ENCODE data around the gene PTPN1. TPM values are rescaled to one million over a fixed set of nuclear protein-coding genes. Genes with fewer than 3 reads are reported as not detected.

The PTPN1 gene
- total and polyA plus RNA-seq, 2 experiments from 2014 or later, result 16.9 to 26.4 TPM

DNA sequence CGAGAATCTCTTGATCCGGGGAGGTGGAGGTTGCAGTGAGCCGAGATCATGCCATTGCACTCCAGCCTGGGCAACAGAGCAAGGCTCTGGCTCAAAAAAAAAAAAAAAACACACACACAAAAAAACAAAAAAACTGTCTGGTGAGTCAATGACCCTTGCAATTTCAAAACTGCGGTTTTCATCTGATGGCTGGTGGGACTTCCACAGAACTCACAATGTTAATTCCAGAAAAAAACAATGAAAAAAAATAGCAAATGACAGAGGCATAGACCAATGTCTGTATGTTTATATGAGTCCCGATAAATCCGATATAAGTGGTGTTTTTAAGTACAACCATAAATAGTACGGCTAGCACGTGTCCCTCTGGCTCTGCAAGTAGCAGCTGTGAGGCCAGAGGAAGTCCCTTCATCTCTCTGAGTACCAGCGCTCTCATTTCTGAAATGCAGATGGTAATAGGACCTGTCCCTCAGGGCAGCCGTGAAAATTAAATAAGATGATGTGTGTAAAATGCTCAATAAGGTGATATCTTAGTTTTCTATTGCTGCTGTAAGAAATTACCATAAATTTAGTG is 21.9 kb upstream of the PTPN1 start:
- Mint-ChIP-seq H3K27ac (no peak overlapping the region), H3K36me3 (ENCODE audit: low read depth) (no peaks in the 10 kb centered on the region), H3K27me3 (ENCODE audit: insufficient read depth, low read depth, poor library complexity) (peaks cover 7% of the 10 kb centered on the region), H3K9me3 (peaks cover 6% of the 10 kb centered on the region; the same call in 2 of the 3 replicates), H3K4me3 (no peak overlapping the region), H3K4me1 (no peaks in the 10 kb centered on the region)
- no peaks in the 10 kb centered on the region for H4K20me1 ChIP-seq (replicated peaks; ENCODE audit: insufficient read depth)
- H3K27me3 ChIP-seq (ENCODE audit: insufficient read depth), result no peaks in the 10 kb centered on the region
- TF ChIP-seq STAT1 (IDR thresholded peaks at IDR 0.05; ENCODE audit: unreplicated experiment), result no peak
- TF ChIP-seq, protein P1, sequence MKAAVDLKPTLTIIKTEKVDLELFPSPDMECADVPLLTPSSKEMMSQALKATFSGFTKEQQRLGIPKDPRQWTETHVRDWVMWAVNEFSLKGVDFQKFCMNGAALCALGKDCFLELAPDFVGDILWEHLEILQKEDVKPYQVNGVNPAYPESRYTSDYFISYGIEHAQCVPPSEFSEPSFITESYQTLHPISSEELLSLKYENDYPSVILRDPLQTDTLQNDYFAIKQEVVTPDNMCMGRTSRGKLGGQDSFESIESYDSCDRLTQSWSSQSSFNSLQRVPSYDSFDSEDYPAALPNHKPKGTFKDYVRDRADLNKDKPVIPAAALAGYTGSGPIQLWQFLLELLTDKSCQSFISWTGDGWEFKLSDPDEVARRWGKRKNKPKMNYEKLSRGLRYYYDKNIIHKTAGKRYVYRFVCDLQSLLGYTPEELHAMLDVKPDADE (IDR thresholded peaks at IDR 0.05), result no peak
- TF ChIP-seq, protein P2, sequence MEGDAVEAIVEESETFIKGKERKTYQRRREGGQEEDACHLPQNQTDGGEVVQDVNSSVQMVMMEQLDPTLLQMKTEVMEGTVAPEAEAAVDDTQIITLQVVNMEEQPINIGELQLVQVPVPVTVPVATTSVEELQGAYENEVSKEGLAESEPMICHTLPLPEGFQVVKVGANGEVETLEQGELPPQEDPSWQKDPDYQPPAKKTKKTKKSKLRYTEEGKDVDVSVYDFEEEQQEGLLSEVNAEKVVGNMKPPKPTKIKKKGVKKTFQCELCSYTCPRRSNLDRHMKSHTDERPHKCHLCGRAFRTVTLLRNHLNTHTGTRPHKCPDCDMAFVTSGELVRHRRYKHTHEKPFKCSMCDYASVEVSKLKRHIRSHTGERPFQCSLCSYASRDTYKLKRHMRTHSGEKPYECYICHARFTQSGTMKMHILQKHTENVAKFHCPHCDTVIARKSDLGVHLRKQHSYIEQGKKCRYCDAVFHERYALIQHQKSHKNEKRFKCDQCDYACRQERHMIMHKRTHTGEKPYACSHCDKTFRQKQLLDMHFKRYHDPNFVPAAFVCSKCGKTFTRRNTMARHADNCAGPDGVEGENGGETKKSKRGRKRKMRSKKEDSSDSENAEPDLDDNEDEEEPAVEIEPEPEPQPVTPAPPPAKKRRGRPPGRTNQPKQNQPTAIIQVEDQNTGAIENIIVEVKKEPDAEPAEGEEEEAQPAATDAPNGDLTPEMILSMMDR (conservative IDR thresholded peaks at IDR 0.05; ENCODE audit: low read depth in 2 of 2), result no peak
- TF ChIP-seq, protein P3, sequence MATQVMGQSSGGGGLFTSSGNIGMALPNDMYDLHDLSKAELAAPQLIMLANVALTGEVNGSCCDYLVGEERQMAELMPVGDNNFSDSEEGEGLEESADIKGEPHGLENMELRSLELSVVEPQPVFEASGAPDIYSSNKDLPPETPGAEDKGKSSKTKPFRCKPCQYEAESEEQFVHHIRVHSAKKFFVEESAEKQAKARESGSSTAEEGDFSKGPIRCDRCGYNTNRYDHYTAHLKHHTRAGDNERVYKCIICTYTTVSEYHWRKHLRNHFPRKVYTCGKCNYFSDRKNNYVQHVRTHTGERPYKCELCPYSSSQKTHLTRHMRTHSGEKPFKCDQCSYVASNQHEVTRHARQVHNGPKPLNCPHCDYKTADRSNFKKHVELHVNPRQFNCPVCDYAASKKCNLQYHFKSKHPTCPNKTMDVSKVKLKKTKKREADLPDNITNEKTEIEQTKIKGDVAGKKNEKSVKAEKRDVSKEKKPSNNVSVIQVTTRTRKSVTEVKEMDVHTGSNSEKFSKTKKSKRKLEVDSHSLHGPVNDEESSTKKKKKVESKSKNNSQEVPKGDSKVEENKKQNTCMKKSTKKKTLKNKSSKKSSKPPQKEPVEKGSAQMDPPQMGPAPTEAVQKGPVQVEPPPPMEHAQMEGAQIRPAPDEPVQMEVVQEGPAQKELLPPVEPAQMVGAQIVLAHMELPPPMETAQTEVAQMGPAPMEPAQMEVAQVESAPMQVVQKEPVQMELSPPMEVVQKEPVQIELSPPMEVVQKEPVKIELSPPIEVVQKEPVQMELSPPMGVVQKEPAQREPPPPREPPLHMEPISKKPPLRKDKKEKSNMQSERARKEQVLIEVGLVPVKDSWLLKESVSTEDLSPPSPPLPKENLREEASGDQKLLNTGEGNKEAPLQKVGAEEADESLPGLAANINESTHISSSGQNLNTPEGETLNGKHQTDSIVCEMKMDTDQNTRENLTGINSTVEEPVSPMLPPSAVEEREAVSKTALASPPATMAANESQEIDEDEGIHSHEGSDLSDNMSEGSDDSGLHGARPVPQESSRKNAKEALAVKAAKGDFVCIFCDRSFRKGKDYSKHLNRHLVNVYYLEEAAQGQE (IDR thresholded peaks at IDR 0.05; ENCODE audit: unreplicated experiment), result no peak
- no peak for TF ChIP-seq CREB1 (CRISPR knock-in tag; IDR thresholded peaks at IDR 0.05; ENCODE audit: low read depth)
- TF ChIP-seq, protein P4, sequence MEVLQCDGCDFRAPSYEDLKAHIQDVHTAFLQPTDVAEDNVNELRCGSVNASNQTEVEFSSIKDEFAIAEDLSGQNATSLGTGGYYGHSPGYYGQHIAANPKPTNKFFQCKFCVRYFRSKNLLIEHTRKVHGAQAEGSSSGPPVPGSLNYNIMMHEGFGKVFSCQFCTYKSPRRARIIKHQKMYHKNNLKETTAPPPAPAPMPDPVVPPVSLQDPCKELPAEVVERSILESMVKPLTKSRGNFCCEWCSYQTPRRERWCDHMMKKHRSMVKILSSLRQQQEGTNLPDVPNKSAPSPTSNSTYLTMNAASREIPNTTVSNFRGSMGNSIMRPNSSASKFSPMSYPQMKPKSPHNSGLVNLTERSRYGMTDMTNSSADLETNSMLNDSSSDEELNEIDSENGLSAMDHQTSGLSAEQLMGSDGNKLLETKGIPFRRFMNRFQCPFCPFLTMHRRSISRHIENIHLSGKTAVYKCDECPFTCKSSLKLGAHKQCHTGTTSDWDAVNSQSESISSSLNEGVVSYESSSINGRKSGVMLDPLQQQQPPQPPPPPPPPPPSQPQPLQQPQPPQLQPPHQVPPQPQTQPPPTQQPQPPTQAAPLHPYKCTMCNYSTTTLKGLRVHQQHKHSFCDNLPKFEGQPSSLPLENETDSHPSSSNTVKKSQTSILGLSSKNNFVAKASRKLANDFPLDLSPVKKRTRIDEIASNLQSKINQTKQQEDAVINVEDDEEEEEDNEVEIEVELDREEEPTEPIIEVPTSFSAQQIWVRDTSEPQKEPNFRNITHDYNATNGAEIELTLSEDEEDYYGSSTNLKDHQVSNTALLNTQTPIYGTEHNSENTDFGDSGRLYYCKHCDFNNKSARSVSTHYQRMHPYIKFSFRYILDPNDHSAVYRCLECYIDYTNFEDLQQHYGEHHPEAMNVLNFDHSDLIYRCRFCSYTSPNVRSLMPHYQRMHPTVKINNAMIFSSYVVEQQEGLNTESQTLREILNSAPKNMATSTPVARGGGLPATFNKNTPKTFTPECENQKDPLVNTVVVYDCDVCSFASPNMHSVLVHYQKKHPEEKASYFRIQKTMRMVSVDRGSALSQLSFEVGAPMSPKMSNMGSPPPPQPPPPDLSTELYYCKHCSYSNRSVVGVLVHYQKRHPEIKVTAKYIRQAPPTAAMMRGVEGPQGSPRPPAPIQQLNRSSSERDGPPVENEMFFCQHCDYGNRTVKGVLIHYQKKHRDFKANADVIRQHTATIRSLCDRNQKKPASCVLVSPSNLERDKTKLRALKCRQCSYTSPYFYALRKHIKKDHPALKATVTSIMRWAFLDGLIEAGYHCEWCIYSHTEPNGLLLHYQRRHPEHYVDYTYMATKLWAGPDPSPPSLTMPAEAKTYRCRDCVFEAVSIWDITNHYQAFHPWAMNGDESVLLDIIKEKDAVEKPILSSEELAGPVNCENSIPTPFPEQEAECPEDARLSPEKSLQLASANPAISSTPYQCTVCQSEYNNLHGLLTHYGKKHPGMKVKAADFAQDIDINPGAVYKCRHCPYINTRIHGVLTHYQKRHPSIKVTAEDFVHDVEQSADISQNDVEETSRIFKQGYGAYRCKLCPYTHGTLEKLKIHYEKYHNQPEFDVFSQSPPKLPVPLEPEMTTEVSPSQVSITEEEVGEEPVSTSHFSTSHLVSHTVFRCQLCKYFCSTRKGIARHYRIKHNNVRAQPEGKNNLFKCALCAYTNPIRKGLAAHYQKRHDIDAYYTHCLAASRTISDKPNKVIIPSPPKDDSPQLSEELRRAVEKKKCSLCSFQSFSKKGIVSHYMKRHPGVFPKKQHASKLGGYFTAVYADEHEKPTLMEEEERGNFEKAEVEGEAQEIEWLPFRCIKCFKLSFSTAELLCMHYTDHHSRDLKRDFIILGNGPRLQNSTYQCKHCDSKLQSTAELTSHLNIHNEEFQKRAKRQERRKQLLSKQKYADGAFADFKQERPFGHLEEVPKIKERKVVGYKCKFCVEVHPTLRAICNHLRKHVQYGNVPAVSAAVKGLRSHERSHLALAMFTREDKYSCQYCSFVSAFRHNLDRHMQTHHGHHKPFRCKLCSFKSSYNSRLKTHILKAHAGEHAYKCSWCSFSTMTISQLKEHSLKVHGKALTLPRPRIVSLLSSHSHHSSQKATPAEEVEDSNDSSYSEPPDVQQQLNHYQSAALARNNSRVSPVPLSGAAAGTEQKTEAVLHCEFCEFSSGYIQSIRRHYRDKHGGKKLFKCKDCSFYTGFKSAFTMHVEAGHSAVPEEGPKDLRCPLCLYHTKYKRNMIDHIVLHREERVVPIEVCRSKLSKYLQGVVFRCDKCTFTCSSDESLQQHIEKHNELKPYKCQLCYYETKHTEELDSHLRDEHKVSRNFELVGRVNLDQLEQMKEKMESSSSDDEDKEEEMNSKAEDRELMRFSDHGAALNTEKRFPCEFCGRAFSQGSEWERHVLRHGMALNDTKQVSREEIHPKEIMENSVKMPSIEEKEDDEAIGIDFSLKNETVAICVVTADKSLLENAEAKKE (CRISPR knock-in tag; IDR thresholded peaks at IDR 0.05), result no peak
- TF ChIP-seq NANOG (IDR thresholded peaks at IDR 0.05; ENCODE audit: borderline replicate concordance), result no peak
- no peak for TF ChIP-seq POLR2AphosphoS5 (IDR thresholded peaks at IDR 0.05; ENCODE audit: low read depth)
- TF ChIP-seq ZNF331 (CRISPR knock-in tag; IDR thresholded peaks at IDR 0.05; ENCODE audit: low read depth), result no peak
- no peak for TF ChIP-seq EZH2phosphoT487 (IDR thresholded peaks at IDR 0.05; ENCODE audit: unreplicated experiment)
- no peak for TF ChIP-seq JUNB (IDR thresholded peaks at IDR 0.05; ENCODE audit: unreplicated experiment)
- no peak for TF ChIP-seq EZH2 (IDR thresholded peaks at IDR 0.05; ENCODE audit: low read depth, unreplicated experiment)
- TF ChIP-seq ZNF114 (CRISPR knock-in tag; IDR thresholded peaks at IDR 0.05), result no peak
- DNase-seq (ENCODE audit: low spot score) (no peak), ATAC-seq (no peak)
- no peaks in the 10 kb centered on the region for H3K36me3 ChIP-seq (ENCODE audit: insufficient read depth)
- H3K79me2 ChIP-seq (replicated peaks; ENCODE audit: insufficient read depth), result no peaks in the 10 kb centered on the region
- no peak overlapping the region for H3K4me2 ChIP-seq
- no peak overlapping the region for H3K27ac ChIP-seq (ENCODE audit: low read depth)
- H3K4me3 ChIP-seq, result no peak overlapping the region
- H3F3A ChIP-seq (replicated peaks; ENCODE audit: low read depth), result no peaks in the 10 kb centered on the region
- H3K4me1 ChIP-seq (ENCODE audit: insufficient read depth), result no peaks in the 10 kb centered on the region
- H3K9me2 ChIP-seq (ENCODE audit: insufficient read depth), result no peaks in the 10 kb centered on the region; the same call in 1 of the 2 replicates
- H2AFZ ChIP-seq, result no peak overlapping the region

Data from GM23338 (cell line).